PC-3 (cell line): ENCODE data around the gene SLC2A4RG. TPM values are rescaled to one million over a fixed set of nuclear protein-coding genes. Genes with fewer than 3 reads are reported as not detected.

Experiments
- ATAC-seq: fragments of 200-7000 bp; cut with Tn5 transposase; 2 replicates; pipeline ENCODE4 v1.9.1; 2020; ENCODE audit warnings: mild to moderate bottlenecking, moderate library complexity
- BruUV-seq: library from RNA; stranded (reverse); fragments of 400-500 nt; replicated peaks from 2 replicates; lab custom pipeline; 2021; lab: Mats Ljungman, UMichigan
- CTCF ChIA-PET: fragments of 300-600 bp; sonication (Branson Sonifier 250); formaldehyde crosslinking; loops from one replicate; lab custom pipeline; 2022; ENCODE audit warnings: antibody characterized with exemption; lab: Charles Lee
- POLR2A ChIA-PET: fragments of 300-600 bp; sonication (Branson Sonifier 250); formaldehyde crosslinking; loops from one replicate; lab custom pipeline; 2022; ENCODE audit warnings: antibody characterized with exemption; ENCODE audit not compliant: unreplicated experiment; lab: Charles Lee
- DNase-seq: peaks from one replicate; pipeline ENCODE4 v3.0.0-alpha.2; 2015
- H2AFZ ChIP-seq: fragments of 300-600 bp; sonication (generic); 2 replicates; pipeline ENCODE4 v1.6.0; 2016; ENCODE audit warnings: antibody characterized with exemption, low read length
- H3F3A ChIP-seq: fragments of 300-600 bp; sonication (generic); one replicate; pipeline ENCODE4 v1.6.0; 2017; ENCODE audit warnings: antibody characterized with exemption, low read length, control low read depth, mild to moderate bottlenecking; ENCODE audit not compliant: unreplicated experiment
- H3K27ac ChIP-seq: fragments of 300-600 bp; sonication (generic); 2 replicates; pipeline ENCODE4 v1.5.1; 2016; ENCODE audit warnings: mild to moderate bottlenecking, low read length
- H3K27me3 ChIP-seq: fragments of 300-600 bp; sonication (generic); 2 replicates; pipeline ENCODE4 v1.6.1; 2016; ENCODE audit warnings: low read length, mixed read lengths
- H3K36me3 ChIP-seq: fragments of 300-600 bp; sonication (generic); 2 replicates; pipeline ENCODE4 v1.6.1; 2016; ENCODE audit warnings: low read depth, mixed run types, low read length, mixed read lengths
- H3K4me1 ChIP-seq: fragments of 300-600 bp; sonication (generic); 2 replicates; pipeline ENCODE4 v1.5.1; 2016; ENCODE audit warnings: low read length; ENCODE audit not compliant: insufficient read depth
- H3K4me2 ChIP-seq: fragments of 300-600 bp; sonication (generic); 2 replicates; pipeline ENCODE4 v1.6.0; 2016; ENCODE audit warnings: low read length
- H3K4me3 ChIP-seq: fragments of 300-600 bp; sonication (generic); 2 replicates; pipeline ENCODE4 v1.5.1; 2016; ENCODE audit warnings: mild to moderate bottlenecking, low read length, mixed read lengths
- H3K79me2 ChIP-seq: fragments of 300-600 bp; sonication (generic); 2 replicates; pipeline ENCODE4 v1.6.1; 2017; ENCODE audit warnings: low read length, mixed read lengths
- H3K9ac ChIP-seq: fragments of 300-600 bp; sonication (generic); 2 replicates; pipeline ENCODE4 v1.6.0; 2016; ENCODE audit warnings: mild to moderate bottlenecking, low read length
- H3K9me2 ChIP-seq: fragments of 300-600 bp; sonication (generic); replicated peaks from 2 replicates; pipeline ENCODE4 v1.6.1; 2016; ENCODE audit warnings: mixed run types, low read length, mixed read lengths
- H3K9me3 ChIP-seq: fragments of 300-600 bp; sonication (generic); 2 replicates; pipeline ENCODE4 v1.6.1; 2016; ENCODE audit warnings: low read length, mixed read lengths
- H4K20me1 ChIP-seq: fragments of 300-600 bp; sonication (generic); 2 replicates; pipeline ENCODE4 v1.6.1; 2016; ENCODE audit warnings: low read length, mixed read lengths
- CTCF ChIP-seq: fragments of 300-600 bp; sonication (generic); conservative IDR thresholded peaks from 2 replicates; pipeline ENCODE4 v1.5.1; 2017; ENCODE audit warnings: antibody characterized with exemption, low read depth, mild to moderate bottlenecking, low read length
- EZH2 ChIP-seq: fragments of 300-600 bp; sonication (generic); IDR thresholded peaks from one replicate; pipeline ENCODE4 v1.6.1; 2017; ENCODE audit warnings: antibody characterized with exemption, mild to moderate bottlenecking, low read length; ENCODE audit not compliant: unreplicated experiment
- EZH2phosphoT487 ChIP-seq: fragments of 300-600 bp; sonication (generic); IDR thresholded peaks from 2 replicates; pipeline ENCODE4 v1.6.1; 2018; ENCODE audit warnings: mild to moderate bottlenecking, antibody characterized with exemption, low read length, borderline replicate concordance
- intact Hi-C: fragments of 100-400 bp; cut with micrococcal nuclease; formaldehyde crosslinking; loops from 2 replicates; pipeline ENCODE4 v1.9.0; 2023
- total RNA-seq: library from RNA; depleted of rRNA; stranded (reverse); fragments of >200 nt; gene quantifications from 2 replicates; pipeline ENCODE4 v1.2.3, GENCODE V29; 2014

SLC2A4RG gene
- total RNA-seq, 1 experiment from 2014 or later, result 116 TPM

DNA sequence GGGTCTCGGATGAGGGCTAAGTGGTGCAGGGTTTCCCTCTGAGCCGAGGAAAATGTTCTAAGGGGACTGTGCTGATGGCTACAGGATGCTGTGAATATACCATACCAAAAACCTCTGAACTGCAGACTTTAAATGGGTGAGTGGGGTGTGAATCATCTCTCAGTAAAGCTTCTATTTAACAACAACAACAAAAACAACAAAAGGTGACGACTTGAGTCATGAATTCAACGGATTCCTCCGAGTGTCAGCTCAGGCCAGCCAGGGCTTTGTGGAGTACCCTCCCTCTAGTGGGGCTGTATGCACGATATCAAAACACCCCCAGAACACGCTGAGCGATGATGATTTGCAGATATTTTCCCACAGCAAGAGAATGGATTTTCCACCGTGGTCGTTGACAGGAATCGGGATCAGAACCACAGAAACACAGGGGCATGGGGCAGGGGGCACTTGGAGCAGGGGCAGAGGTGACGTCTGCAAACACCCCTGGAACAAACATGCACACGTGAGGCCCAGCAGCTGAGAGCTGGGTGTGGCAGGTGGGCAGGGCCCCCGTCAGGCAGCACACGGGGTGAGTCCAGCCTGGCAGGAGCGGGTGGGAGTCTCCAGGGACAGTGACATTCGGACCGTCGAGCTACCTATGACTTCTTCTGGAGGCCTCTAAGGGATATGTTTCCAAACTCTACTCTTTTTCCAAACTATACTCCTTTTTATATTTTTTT lies 38.6 kb downstream of the SLC2A4RG start:
- H3K9me3 ChIP-seq, result no peaks in the 10 kb centered on the region
- no TSS peak for BruUV-seq
- peak overlapping the region; percentile 9; the same call in 1 of the 2 replicates for H3K4me3 ChIP-seq
- no peaks in the 10 kb centered on the region for H3F3A ChIP-seq
- H4K20me1 ChIP-seq, result no peaks in the 10 kb centered on the region
- ATAC-seq, result peak; percentile 81
- CTCF ChIA-PET, result interaction anchor here (0.6 to 1.3 kb wide), 3 partner anchors 37 to 136 kb away, joined by 3 to 5 read pairs (median 3); no protein-coding TSS in a partner anchor
- TF ChIP-seq EZH2 (no peak), CTCF (no peak), EZH2phosphoT487 (no peak)
- no peaks in the 10 kb centered on the region for H3K27me3 ChIP-seq
- peak overlapping the region; percentile 66 for H3K4me2 ChIP-seq
- H3K27ac ChIP-seq, result no peak overlapping the region
- H3K4me1 ChIP-seq, result peaks cover 18% of the 10 kb centered on the region
- H3K9ac ChIP-seq, result no peak overlapping the region
- POLR2A ChIA-PET, result interaction anchor here (0.6 kb wide), 1 partner anchor 59 kb away, joined by 6 read pairs; no protein-coding TSS in a partner anchor
- intact Hi-C loops, result no loop called here
- H3K9me2 ChIP-seq, result no peaks in the 10 kb centered on the region
- H2AFZ ChIP-seq, result no peak overlapping the region
- peak; percentile 75 for DNase-seq
- H3K79me2 ChIP-seq, result no peaks in the 10 kb centered on the region
- no peaks in the 10 kb centered on the region for H3K36me3 ChIP-seq

DNA sequence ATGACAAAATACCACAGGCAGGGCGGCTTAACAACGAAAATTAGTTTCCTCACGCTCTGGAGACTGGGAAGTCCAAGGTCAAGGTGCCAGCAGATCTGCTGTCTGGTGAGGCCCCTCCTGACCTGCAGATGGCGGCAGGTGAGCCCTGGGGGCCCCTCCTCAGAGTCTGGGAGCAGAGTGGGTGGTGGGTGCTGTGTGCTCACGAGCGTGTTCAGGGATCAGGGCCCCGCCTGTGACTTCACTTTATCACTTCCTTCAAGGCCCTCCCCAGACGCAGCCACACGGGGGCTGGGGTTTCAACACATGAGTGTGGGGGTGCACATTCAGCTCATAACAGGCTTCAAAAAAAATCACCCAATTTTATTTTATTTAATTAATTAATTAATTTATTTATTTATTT lies 39.3 kb downstream of the SLC2A4RG start:
- no peak overlapping the region for H3K4me2 ChIP-seq
- no peaks in the 10 kb centered on the region for H3K9me2 ChIP-seq
- intact Hi-C loops, result no loop called here
- ATAC-seq, result no peak
- POLR2A ChIA-PET, result interaction anchor here (0.6 kb wide), 1 partner anchor 60 kb away, joined by 6 read pairs; no protein-coding TSS in a partner anchor
- H3K27me3 ChIP-seq, result no peaks in the 10 kb centered on the region
- H4K20me1 ChIP-seq, result no peaks in the 10 kb centered on the region
- no peaks in the 10 kb centered on the region for H3F3A ChIP-seq
- H3K9ac ChIP-seq, result no peak overlapping the region
- no peak overlapping the region for H3K27ac ChIP-seq
- H3K79me2 ChIP-seq, result no peaks in the 10 kb centered on the region
- H3K4me1 ChIP-seq, result peaks cover 13% of the 10 kb centered on the region
- CTCF ChIA-PET, result interaction anchor here (1.3 kb wide), 1 partner anchor 38 kb away, joined by 5 read pairs; no protein-coding TSS in a partner anchor
- no peaks in the 10 kb centered on the region for H3K36me3 ChIP-seq
- no peak for TF ChIP-seq EZH2phosphoT487
- TF ChIP-seq CTCF, result 0 out of 2 replicates have a peak, but pooled peaks have one; percentile 18
- no peaks in the 10 kb centered on the region for H3K9me3 ChIP-seq
- no peak overlapping the region for H2AFZ ChIP-seq
- no TSS peak for BruUV-seq
- DNase-seq, result no peak
- H3K4me3 ChIP-seq, result no peak overlapping the region

- Histone ChIP-seq H3K9ac (no peak overlapping the region), H4K20me1 (no peaks in the 10 kb centered on the region), H3K4me3 (no peak overlapping the region), H3K9me3 (no peaks in the 10 kb centered on the region), H3K79me2 (no peaks in the 10 kb centered on the region), H3K4me2 (no peak overlapping the region), H3F3A (no peaks in the 10 kb centered on the region), H2AFZ (no peak overlapping the region), H3K27me3 (no peaks in the 10 kb centered on the region), H3K4me1 (peaks cover 13% of the 10 kb centered on the region), H3K27ac (no peak overlapping the region), H3K36me3 (no peaks in the 10 kb centered on the region), H3K9me2 (no peaks in the 10 kb centered on the region)
- CTCF ChIA-PET, result no interaction called here
- no peak for DNase-seq
- intact Hi-C loops, result loop anchor here (5.0 kb wide), 1 partner anchor 74 kb away; the partner anchor contains the start of genes ARFRP1 and ZGPAT
- POLR2A ChIA-PET, result no interaction called here
- TF ChIP-seq EZH2, result no peak
- no peak for ATAC-seq
- BruUV-seq, result no TSS peak
These were observed 41.6 kb downstream of the SLC2A4RG start for GRCh38 chr20:63781181-63781580.
